Lower lobe of right lung (tissue), 2 donors: ENCODE measurements around the gene SYNRG. TPM values are rescaled to one million over a fixed set of nuclear protein-coding genes. Genes with fewer than 3 reads are reported as not detected.

ENCODE experiments used
- ATAC-seq, 2 donors: fragments of 200-7000 bp; cut with Tn5 transposase; one replicate each; pipeline ENCODE4 v1.9.1; 2020 to 2022; ENCODE audit warnings: mild to moderate bottlenecking in 2 of 2, moderate library complexity in 2 of 2
- DNase-seq: peaks from one replicate; pipeline ENCODE4 v3.0.0-alpha.2; 2020
- H3K27ac ChIP-seq: fragments of 200-600 bp; one replicate; pipeline ENCODE4 v1.8.0; 2022
- H3K27me3 ChIP-seq: fragments of 200-600 bp; one replicate; pipeline ENCODE4 v1.8.0; 2022; ENCODE audit warnings: low read depth
- H3K36me3 ChIP-seq: fragments of 200-600 bp; one replicate; pipeline ENCODE4 v1.8.0; 2022; ENCODE audit warnings: mild to moderate bottlenecking
- H3K4me1 ChIP-seq: fragments of 200-600 bp; one replicate; pipeline ENCODE4 v1.8.0; 2022
- H3K4me3 ChIP-seq: fragments of 200-600 bp; one replicate; pipeline ENCODE4 v1.8.0; 2022; ENCODE audit warnings: mild to moderate bottlenecking
- H3K9me3 ChIP-seq: fragments of 200-600 bp; one replicate; pipeline ENCODE4 v1.8.0; 2022
- intact Hi-C: fragments of 100-400 bp; cut with DNase I; formaldehyde crosslinking; loops from one replicate; pipeline ENCODE4 v1.11.0; 2022
- total RNA-seq: library from RNA; stranded (reverse); fragmentation: NEBNext Ultra II Directional; extraction: Animal tissue kit (Norgen Biotek cat#: 25700); gene quantifications from one replicate; pipeline ENCODE4 v1.2.1, GENCODE V29; 2021
- TF ChIP-seq, protein P1 (sequence below): fragments of 200-600 bp; IDR thresholded peaks from one replicate; pipeline ENCODE4 v1.8.0; 2022; ENCODE audit warnings: antibody characterized with exemption, mild to moderate bottlenecking
- donor health status: DM: no; HTN: yes; CAD: no; lungs with severe emphysema.

Gene SYNRG
- total RNA-seq, 1 donor from 2014 or later = 39.7 TPM

DNA sequence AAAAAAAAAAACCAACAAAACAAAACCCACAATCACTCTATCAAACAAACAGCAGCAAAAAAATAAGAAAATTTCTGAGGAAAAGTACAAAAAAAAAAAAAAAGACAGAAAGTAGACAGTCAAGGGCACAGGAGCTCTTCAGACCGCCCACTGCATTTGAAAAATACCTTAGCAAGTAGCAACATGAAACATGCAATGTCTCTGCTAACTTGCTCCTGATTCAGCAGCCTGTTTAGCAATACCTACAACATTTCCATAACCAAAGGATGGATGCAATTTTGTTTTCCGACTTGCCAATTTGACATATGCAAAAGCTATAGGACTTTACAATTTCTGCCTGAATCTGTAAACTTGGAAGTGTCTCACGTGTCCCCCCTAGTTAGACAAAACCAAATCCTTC lies 57.4 kb downstream of the SYNRG start:
- H3K4me1 ChIP-seq = no peaks in the 10 kb centered on the region
- H3K4me3 ChIP-seq = no peak overlapping the region
- intact Hi-C loops = no loop called here
- TF ChIP-seq, protein P1, sequence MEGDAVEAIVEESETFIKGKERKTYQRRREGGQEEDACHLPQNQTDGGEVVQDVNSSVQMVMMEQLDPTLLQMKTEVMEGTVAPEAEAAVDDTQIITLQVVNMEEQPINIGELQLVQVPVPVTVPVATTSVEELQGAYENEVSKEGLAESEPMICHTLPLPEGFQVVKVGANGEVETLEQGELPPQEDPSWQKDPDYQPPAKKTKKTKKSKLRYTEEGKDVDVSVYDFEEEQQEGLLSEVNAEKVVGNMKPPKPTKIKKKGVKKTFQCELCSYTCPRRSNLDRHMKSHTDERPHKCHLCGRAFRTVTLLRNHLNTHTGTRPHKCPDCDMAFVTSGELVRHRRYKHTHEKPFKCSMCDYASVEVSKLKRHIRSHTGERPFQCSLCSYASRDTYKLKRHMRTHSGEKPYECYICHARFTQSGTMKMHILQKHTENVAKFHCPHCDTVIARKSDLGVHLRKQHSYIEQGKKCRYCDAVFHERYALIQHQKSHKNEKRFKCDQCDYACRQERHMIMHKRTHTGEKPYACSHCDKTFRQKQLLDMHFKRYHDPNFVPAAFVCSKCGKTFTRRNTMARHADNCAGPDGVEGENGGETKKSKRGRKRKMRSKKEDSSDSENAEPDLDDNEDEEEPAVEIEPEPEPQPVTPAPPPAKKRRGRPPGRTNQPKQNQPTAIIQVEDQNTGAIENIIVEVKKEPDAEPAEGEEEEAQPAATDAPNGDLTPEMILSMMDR = no peak
- H3K9me3 ChIP-seq = no peaks in the 10 kb centered on the region
- ATAC-seq (no peak), DNase-seq (no peak)
- no peaks in the 10 kb centered on the region for H3K27me3 ChIP-seq
- peaks cover 42% of the 10 kb centered on the region for H3K36me3 ChIP-seq
- no peak overlapping the region for H3K27ac ChIP-seq

DNA sequence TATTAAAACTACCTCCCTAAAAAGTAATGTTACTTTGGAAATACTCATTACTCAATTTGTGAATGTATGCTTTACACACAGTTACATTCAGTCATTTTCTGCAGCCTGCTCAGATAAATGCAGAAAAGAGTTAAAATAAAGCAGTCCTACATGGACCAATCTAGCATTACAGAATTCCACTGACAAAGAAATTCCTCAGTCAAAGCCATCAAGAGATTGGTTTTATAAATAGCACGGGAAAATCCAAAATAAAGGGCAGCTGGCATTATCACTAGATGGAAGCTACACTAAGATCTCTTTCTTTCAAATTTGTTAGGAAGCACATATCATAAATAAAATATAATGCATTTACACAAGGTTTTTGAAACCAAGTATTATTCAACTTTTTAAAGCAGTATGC lies 61.2 kb downstream of the SYNRG start:
- Histone ChIP-seq H3K4me1 (no peaks in the 10 kb centered on the region), H3K27me3 (no peaks in the 10 kb centered on the region), H3K4me3 (no peak overlapping the region), H3K36me3 (peaks cover 24% of the 10 kb centered on the region), H3K9me3 (no peaks in the 10 kb centered on the region), H3K27ac (no peak overlapping the region)
- ATAC-seq (no peak), DNase-seq (no peak)
- TF ChIP-seq, protein P1 = no peak
- intact Hi-C loops = no loop called here

DNA sequence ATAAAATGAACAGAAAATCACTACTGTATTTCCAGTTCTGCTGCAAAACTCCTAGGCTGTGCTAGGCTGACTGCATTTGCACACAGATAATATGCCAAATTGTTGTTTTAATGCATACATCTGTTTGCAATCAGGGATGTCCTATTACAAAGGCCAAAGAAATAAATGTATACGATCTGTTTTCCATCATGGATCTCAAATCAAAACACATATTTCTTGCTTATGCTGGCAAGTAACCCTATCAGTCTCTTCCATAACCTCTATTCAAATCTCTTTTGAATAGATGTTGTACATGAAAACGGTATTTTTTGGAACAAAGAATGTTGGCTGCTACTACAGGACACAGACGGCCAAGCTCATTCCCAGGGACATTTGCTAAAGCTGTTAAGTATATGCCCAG lies 62.9 kb downstream of the SYNRG start:
- Histone ChIP-seq H3K27me3 (no peaks in the 10 kb centered on the region), H3K9me3 (no peaks in the 10 kb centered on the region), H3K4me1 (no peaks in the 10 kb centered on the region), H3K36me3 (peaks cover 33% of the 10 kb centered on the region), H3K4me3 (no peak overlapping the region), H3K27ac (no peak overlapping the region)
- ATAC-seq (no peak), DNase-seq (no peak)
- TF ChIP-seq, protein P1 = no peak
- intact Hi-C loops = no loop called here

DNA sequence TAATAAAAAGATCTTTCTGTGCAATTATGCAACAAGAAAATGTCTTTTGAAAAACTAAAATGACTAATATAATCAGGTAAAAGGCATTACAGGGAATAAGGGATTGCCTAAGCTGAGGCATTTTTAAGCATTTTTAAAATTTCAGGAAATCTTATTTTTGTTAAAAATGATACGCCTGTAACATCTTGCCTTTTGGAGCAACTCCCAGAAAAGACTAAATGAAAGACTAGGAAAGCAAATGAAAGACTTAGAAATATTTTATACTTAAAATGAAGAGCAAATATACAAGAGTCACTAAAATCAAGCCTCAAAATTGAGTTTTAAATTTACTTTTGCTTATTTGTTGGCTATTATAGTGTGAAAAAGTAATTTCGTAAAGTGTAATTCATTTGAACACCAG lies 63.7 kb downstream of the SYNRG start:
- intact Hi-C loops = no loop called here
- Histone ChIP-seq H3K4me1 (no peaks in the 10 kb centered on the region), H3K4me3 (no peak overlapping the region), H3K9me3 (no peaks in the 10 kb centered on the region), H3K27me3 (no peaks in the 10 kb centered on the region), H3K27ac (no peak overlapping the region), H3K36me3 (peaks cover 42% of the 10 kb centered on the region)
- DNase-seq (no peak), ATAC-seq (no peak)
- TF ChIP-seq, protein P1 = no peak

DNA sequence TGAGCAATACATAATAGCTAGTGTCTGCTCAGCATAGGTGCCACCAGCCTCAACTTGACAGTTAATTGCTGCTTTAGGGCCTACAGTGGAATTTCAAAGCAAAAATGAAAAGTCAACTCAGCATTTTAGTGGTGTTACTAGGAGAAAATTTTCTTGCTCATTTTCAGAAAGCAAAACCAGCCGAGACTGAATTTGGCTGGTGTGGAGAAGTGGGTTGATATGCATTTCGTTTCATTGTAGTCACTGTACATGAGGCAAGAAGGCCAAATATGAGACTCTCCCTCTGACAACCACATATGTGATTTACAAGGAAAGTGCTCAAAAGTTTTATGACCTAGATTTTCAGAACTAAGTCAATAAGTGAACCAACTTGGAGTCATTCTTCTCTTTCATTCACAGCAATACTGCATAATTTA lies 65.6 kb downstream of the SYNRG start:
- no peaks in the 10 kb centered on the region for H3K27me3 ChIP-seq
- ATAC-seq (no peak), DNase-seq (no peak)
- intact Hi-C loops = no loop called here
- H3K36me3 ChIP-seq = peaks cover 60% of the 10 kb centered on the region
- H3K4me1 ChIP-seq = no peaks in the 10 kb centered on the region
- no peaks in the 10 kb centered on the region for H3K9me3 ChIP-seq
- H3K27ac ChIP-seq = no peak overlapping the region
- no peak overlapping the region for H3K4me3 ChIP-seq
- TF ChIP-seq, protein P1 = no peak
